DOHH2 (cell line): ENCODE data around the gene RIMOC1.

Experiments
- EZH2phosphoT487 ChIP-seq: fragments of 200-600 bp; sonication (generic); IDR thresholded peaks from 2 replicates; pipeline ENCODE4 v1.6.1; 2017; ENCODE audit warnings: borderline replicate concordance, mild to moderate bottlenecking, antibody characterized with exemption, low read length, moderate library complexity, mixed read lengths
- TF ChIP-seq, protein P1 (sequence below): fragments of 200-600 bp; sonication (generic); IDR thresholded peaks from one replicate; pipeline ENCODE4 v1.5.1; 2014; ENCODE audit warnings: antibody characterized with exemption, mild to moderate bottlenecking, low read depth, low read length; ENCODE audit not compliant: poor library complexity, severe bottlenecking

- TF ChIP-seq, protein P1, sequence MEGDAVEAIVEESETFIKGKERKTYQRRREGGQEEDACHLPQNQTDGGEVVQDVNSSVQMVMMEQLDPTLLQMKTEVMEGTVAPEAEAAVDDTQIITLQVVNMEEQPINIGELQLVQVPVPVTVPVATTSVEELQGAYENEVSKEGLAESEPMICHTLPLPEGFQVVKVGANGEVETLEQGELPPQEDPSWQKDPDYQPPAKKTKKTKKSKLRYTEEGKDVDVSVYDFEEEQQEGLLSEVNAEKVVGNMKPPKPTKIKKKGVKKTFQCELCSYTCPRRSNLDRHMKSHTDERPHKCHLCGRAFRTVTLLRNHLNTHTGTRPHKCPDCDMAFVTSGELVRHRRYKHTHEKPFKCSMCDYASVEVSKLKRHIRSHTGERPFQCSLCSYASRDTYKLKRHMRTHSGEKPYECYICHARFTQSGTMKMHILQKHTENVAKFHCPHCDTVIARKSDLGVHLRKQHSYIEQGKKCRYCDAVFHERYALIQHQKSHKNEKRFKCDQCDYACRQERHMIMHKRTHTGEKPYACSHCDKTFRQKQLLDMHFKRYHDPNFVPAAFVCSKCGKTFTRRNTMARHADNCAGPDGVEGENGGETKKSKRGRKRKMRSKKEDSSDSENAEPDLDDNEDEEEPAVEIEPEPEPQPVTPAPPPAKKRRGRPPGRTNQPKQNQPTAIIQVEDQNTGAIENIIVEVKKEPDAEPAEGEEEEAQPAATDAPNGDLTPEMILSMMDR, result no peak
- no peak for TF ChIP-seq EZH2phosphoT487
Measured at GRCh38 chr5:41891066-41891707, 13.0 kb upstream of the RIMOC1 start.
